ENCODE measurements around the gene NFKBIA. TPM values are rescaled to one million over a fixed set of nuclear protein-coding genes. Genes with fewer than 3 reads are reported as not detected.

NFKBIA gene
- polyA plus RNA-seq, 2 of the 4 experiments (the other 2 are of a cell fraction): 65.0 to 115 TPM

- Histone ChIP-seq H3K27ac (peak overlapping the region; percentile 26 to 62; a peak in 4 of 6 replicates), H3K4me3 (no peak overlapping the region), H3K4me1 (peaks cover 29% of the 10 kb centered on the region), H3K4me2 (no peak overlapping the region), H3K9me3 (no peaks in the 10 kb centered on the region)
- ATAC-seq (no peak), FAIRE-seq (no peak), DNase-seq (ENCODE audit: low read depth in 1 of 2, low spot score in 1 of 2) (no peak)
- WGBS (ENCODE audit: missing lambda C conversion rate): 22% methylated on average over 1 of the region's 1 CpG
- ChIA-PET CTCF (interaction anchor here (0.6 to 8.1 kb wide), 13 partner anchors 8 to 720 kb away, joined by 3 to 71 read pairs (median 3); no protein-coding TSS in a partner anchor), POLR2A (no interaction called here)
- TF ChIP-seq TP53 (CRISPR knock-in tag; IDR thresholded peaks at IDR 0.05): no peak
- TF ChIP-seq MAX (IDR thresholded peaks at IDR 0.05): no peak
- TF ChIP-seq MAFK (IDR thresholded peaks at IDR 0.05; ENCODE audit: partially characterized antibody): no peak
- TF ChIP-seq PBX3 (IDR thresholded peaks at IDR 0.05): no peak
- no peak for TF ChIP-seq EP300 (IDR thresholded peaks at IDR 0.05)
- TF ChIP-seq MAZ (IDR thresholded peaks at IDR 0.05; ENCODE audit: borderline replicate concordance, low read depth, low read length): no peak
- TF ChIP-seq HOXB13 (CRISPR knock-in tag; IDR thresholded peaks at IDR 0.05; ENCODE audit: low read depth): no peak
- no peak for TF ChIP-seq FOXS1 (CRISPR knock-in tag; IDR thresholded peaks at IDR 0.05)
- TF ChIP-seq ZSCAN20 (CRISPR knock-in tag; IDR thresholded peaks at IDR 0.05): no peak
- no peak for TF ChIP-seq CEBPB (IDR thresholded peaks at IDR 0.05)
- TF ChIP-seq ZFP36 (IDR thresholded peaks at IDR 0.05; ENCODE audit: borderline replicate concordance, partially characterized antibody): no peak
- TF ChIP-seq RNF2 (IDR thresholded peaks at IDR 0.05; ENCODE audit: borderline replicate concordance, low read depth): no peak
- TF ChIP-seq REST (IDR thresholded peaks at IDR 0.05): no peak
- no peak for TF ChIP-seq HDAC2 (IDR thresholded peaks at IDR 0.05)
- TF ChIP-seq POLR2A (IDR thresholded peaks at IDR 0.05; ENCODE audit: low read length): no peak
Observed at GRCh38 chr14:35407306-35407630, 2.7 kb upstream of the NFKBIA start.

DNA sequence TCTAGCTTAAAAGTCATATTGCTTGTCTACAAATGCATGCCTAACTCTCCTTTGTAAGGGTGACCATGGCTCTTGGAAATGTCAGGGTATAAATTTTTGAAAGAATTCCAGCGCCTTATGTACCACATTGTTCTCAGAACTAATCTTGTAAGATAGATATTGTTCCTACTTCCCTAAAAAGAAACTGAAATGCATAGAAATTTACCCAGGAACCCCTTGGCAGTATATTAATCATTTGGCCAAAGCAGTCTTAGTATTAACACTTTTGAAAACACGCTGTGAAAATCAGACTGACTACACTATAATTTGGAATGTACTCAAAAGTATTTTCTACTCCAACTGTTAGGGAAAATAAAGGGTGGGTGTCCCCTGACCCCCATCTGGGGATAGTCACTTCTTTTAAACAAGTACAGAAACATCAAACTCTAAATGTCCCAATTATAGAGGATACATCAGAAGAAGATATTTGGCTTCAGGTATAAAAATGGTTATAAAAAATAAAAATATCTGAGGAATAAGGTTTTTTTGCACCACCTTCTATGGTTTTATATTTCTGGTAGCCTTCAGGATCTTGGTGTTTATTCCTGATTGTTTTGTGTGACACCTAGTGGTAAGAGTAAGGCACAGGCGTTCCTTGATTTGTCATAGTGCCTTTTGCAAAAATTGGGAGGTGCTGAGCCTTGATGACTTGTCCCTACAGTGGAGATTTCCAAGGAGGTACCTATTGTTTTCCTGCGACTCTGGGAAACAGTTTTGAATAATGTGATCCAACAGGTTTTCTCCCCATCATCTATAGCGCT, 2.2 kb upstream of the NFKBIA start:
- Histone ChIP-seq H3K9me3 (no peaks in the 10 kb centered on the region), H3K4me3 (no peak overlapping the region), H3K27ac (peak overlapping the region; percentile 99), H3K4me2 (peak overlapping the region; percentile 92), H3K4me1 (peaks cover 35% of the 10 kb centered on the region)
- ChIA-PET POLR2A (no interaction called here), CTCF (interaction anchor here (0.6 to 8.1 kb wide), 20 partner anchors 9 to 734 kb away, joined by 3 to 71 read pairs (median 4); no protein-coding TSS in a partner anchor)
- 6% methylated on average over 5 of the region's 5 CpGs for WGBS (ENCODE audit: missing lambda C conversion rate)
- peak; percentile 73 to 86 for DNase-seq (ENCODE audit: low read depth in 1 of 2, low spot score in 1 of 2)
- no peak for FAIRE-seq
- TF ChIP-seq BHLHE40 (IDR thresholded peaks at IDR 0.05; ENCODE audit: low read depth, low read length) (no peak), RAD21 (conservative IDR thresholded peaks at IDR 0.05 in 1 of 2, IDR thresholded peaks at IDR 0.05 in 1 of 2) (peak; percentile 88 to 90), ESRRA (IDR thresholded peaks at IDR 0.05; ENCODE audit: borderline replicate concordance, low read length) (no peak), TFCP2L1 (CRISPR knock-in tag; IDR thresholded peaks at IDR 0.05) (no peak), RARB (CRISPR knock-in tag; IDR thresholded peaks at IDR 0.05) (no peak), RFX5 (IDR thresholded peaks at IDR 0.05) (no peak), NPAS2 (CRISPR knock-in tag; IDR thresholded peaks at IDR 0.05; ENCODE audit: borderline replicate concordance) (no peak), SMC3 (IDR thresholded peaks at IDR 0.05) (peak; percentile 96), EP300 (IDR thresholded peaks at IDR 0.05) (no peak)
- TF ChIP-seq, protein P1, sequence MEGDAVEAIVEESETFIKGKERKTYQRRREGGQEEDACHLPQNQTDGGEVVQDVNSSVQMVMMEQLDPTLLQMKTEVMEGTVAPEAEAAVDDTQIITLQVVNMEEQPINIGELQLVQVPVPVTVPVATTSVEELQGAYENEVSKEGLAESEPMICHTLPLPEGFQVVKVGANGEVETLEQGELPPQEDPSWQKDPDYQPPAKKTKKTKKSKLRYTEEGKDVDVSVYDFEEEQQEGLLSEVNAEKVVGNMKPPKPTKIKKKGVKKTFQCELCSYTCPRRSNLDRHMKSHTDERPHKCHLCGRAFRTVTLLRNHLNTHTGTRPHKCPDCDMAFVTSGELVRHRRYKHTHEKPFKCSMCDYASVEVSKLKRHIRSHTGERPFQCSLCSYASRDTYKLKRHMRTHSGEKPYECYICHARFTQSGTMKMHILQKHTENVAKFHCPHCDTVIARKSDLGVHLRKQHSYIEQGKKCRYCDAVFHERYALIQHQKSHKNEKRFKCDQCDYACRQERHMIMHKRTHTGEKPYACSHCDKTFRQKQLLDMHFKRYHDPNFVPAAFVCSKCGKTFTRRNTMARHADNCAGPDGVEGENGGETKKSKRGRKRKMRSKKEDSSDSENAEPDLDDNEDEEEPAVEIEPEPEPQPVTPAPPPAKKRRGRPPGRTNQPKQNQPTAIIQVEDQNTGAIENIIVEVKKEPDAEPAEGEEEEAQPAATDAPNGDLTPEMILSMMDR (IDR thresholded peaks at IDR 0.05): peak; percentile 89
- 0 out of 6 replicates have a peak, but pooled peaks of 1 of the 2 experiments have one; percentile 8 for ATAC-seq

Measured in A549 (cell line).